ENCODE measurements around the gene FBXL20. TPM values are rescaled to one million over a fixed set of nuclear protein-coding genes. Genes with fewer than 3 reads are reported as not detected.

The FBXL20 gene
- total and polyA plus RNA-seq, 2 donors (not counting 3 experiments of a cell fraction or from before 2014, with no cell fraction given), result 4.6 to 18.0 TPM

GRCh38 chr17:39261286-39261685, 140.1 kb downstream of the FBXL20 start:
- Histone ChIP-seq H3K4me3 (replicated peaks in 1 of 3; ENCODE audit: insufficient read depth in 1 of 3, low read depth in 1 of 3, low read length in 3 of 3) (no peak overlapping the region), H3K27me3 (ENCODE audit: control insufficient read depth in 2 of 2, insufficient read depth in 2 of 2, low read length in 2 of 2) (no peaks in the 10 kb centered on the region), H3K9me1 (replicated peaks; ENCODE audit: control insufficient read depth, extremely low read depth, insufficient read depth, low read length) (no peaks in the 10 kb centered on the region), H2AFZ (ENCODE audit: low read depth, low read length) (no peak overlapping the region), H4K20me1 (replicated peaks; ENCODE audit: control insufficient read depth, extremely low read depth, insufficient read depth, low read length) (no peaks in the 10 kb centered on the region), H3K79me2 (ENCODE audit: control insufficient read depth, insufficient read depth, low read length) (no peaks in the 10 kb centered on the region), H3K9ac (replicated peaks; ENCODE audit: extremely low read depth, insufficient read depth, low read length) (no peak overlapping the region), H3K27ac (ENCODE audit: insufficient read depth, low read depth, low read length) (no peak overlapping the region), H3K36me3 (ENCODE audit: control insufficient read depth in 2 of 2, extremely low read depth in 1 of 2, insufficient read depth in 2 of 2, low read length in 2 of 2) (peaks cover 0 to 15% of the 10 kb centered on the region in 2 experiments), H3K4me1 (ENCODE audit: control insufficient read depth, extremely low read depth, insufficient read depth, low read length) (no peaks in the 10 kb centered on the region), H3K4me2 (ENCODE audit: insufficient read depth, low read length) (no peak overlapping the region), H3K9me3 (replicated peaks; ENCODE audit: control insufficient read depth, insufficient read depth, low read length) (no peaks in the 10 kb centered on the region)
- no peak for DNase-seq (ENCODE audit: low read depth, low spot score)
- FAIRE-seq, result no peak
- intact Hi-C loops (cut with micrococcal nuclease) (no loop called here), dilution Hi-C loops (cut with MboI; ENCODE audit: extremely low pct_ligation_motif_present, low sequenced_read_pairs) (no loop called here)
- CTCF ChIA-PET, result interaction anchor here (1.0 kb wide), 1 partner anchor 12 kb away, joined by 3 read pairs; no protein-coding TSS in a partner anchor
- no TSS peak for BruUV-seq (replicated peaks)
- POLR2A ChIA-PET, result no interaction called here
- no peak for TF ChIP-seq MAX (IDR thresholded peaks at IDR 0.05; ENCODE audit: insufficient read depth, insufficient read length)
- TF ChIP-seq CTCF (IDR thresholded peaks at IDR 0.05; ENCODE audit: extremely low read depth in 1 of 2, insufficient read depth in 1 of 2, low read depth in 1 of 2, low read length in 2 of 2), result peak in 1 of 2 donors; percentile 2
- no peak for TF ChIP-seq EZH2 (IDR thresholded peaks at IDR 0.05; ENCODE audit: borderline replicate concordance, low read depth, low read length, severe bottlenecking)
- TF ChIP-seq GATA2 (IDR thresholded peaks at IDR 0.05; ENCODE audit: insufficient read depth, insufficient read length, low read depth, low read length), result no peak
- no peak for TF ChIP-seq POLR2AphosphoS5 (IDR thresholded peaks at IDR 0.05; ENCODE audit: insufficient read depth, low read depth, low read length)

Measured in endothelial cell of umbilical vein (primary cell).